ENCODE data around the gene HSD17B3.
"Not testable (repeated sequence)": the region's sequence is repeated elsewhere in the genome, so short reads cannot be mapped to it uniquely, and the experiment has no call there.

HSD17B3 gene

GRCh38 chr9:96331236-96331947, 29.4 kb upstream of the HSD17B3 start:
- no peaks in the 10 kb centered on the region for H3K36me3 ChIP-seq (ENCODE audit: control insufficient read depth, insufficient read depth, low read length)
- no peak for DNase-seq (ENCODE audit: low read depth, low spot score)
- H3K27me3 ChIP-seq (ENCODE audit: control insufficient read depth, insufficient read depth, low read length): no peaks in the 10 kb centered on the region
- H3K4me1 ChIP-seq (ENCODE audit: control insufficient read depth, insufficient read depth, low read length): no peaks in the 10 kb centered on the region
- no CpG with 5 or more reads among the region's 9 CpGs for WGBS (ENCODE audit: insufficient coverage, insufficient read length)
- no peak overlapping the region for H3K4me3 ChIP-seq (ENCODE audit: low read length)
- no peaks in the 10 kb centered on the region for H3K9me3 ChIP-seq (ENCODE audit: control insufficient read depth, insufficient read depth, low read length)
- H3K27ac ChIP-seq (ENCODE audit: low read length): no peak overlapping the region

- no peak for DNase-seq (ENCODE audit: low read depth, low spot score)
Observed at GRCh38 chr9:96327694-96328352, 25.8 kb upstream of the HSD17B3 start.

GRCh38 chr9:96323169-96323568, 21.2 kb upstream of the HSD17B3 start:
- Histone ChIP-seq H3K4me1 (ENCODE audit: control insufficient read depth, insufficient read depth, low read length) (no peaks in the 10 kb centered on the region), H3K36me3 (ENCODE audit: control insufficient read depth, insufficient read depth, low read length) (no peaks in the 10 kb centered on the region), H3K27ac (ENCODE audit: low read length) (no peak overlapping the region), H3K4me3 (ENCODE audit: low read length) (no peak overlapping the region), H3K9me3 (ENCODE audit: control insufficient read depth, insufficient read depth, low read length) (no peaks in the 10 kb centered on the region), H3K27me3 (ENCODE audit: control insufficient read depth, insufficient read depth, low read length) (no peaks in the 10 kb centered on the region)
- no peak for DNase-seq (ENCODE audit: low read depth, low spot score)

More at GRCh38 chr9:96327694-96328352, 25.8 kb upstream of the HSD17B3 start:
- H3K4me3 ChIP-seq (ENCODE audit: low read length): no peak overlapping the region
- H3K4me1 ChIP-seq (ENCODE audit: control insufficient read depth, insufficient read depth, low read length): no peaks in the 10 kb centered on the region
- H3K9me3 ChIP-seq (ENCODE audit: control insufficient read depth, insufficient read depth, low read length): no peaks in the 10 kb centered on the region
- H3K27ac ChIP-seq (ENCODE audit: low read length): no peak overlapping the region
- H3K27me3 ChIP-seq (ENCODE audit: control insufficient read depth, insufficient read depth, low read length): no peaks in the 10 kb centered on the region
- WGBS (ENCODE audit: insufficient coverage, insufficient read length): no CpG with 5 or more reads among the region's 1 CpG
- no peaks in the 10 kb centered on the region for H3K36me3 ChIP-seq (ENCODE audit: control insufficient read depth, insufficient read depth, low read length)

GRCh38 chr9:96322736-96323135, 20.8 kb upstream of the HSD17B3 start:
- H3K27ac ChIP-seq (ENCODE audit: low read length); H3K9me3 ChIP-seq (ENCODE audit: control insufficient read depth, insufficient read depth, low read length); H3K36me3 ChIP-seq (ENCODE audit: control insufficient read depth, insufficient read depth, low read length); H3K4me3 ChIP-seq (ENCODE audit: low read length); DNase-seq (ENCODE audit: low read depth, low spot score); H3K4me1 ChIP-seq (ENCODE audit: control insufficient read depth, insufficient read depth, low read length); H3K27me3 ChIP-seq (ENCODE audit: control insufficient read depth, insufficient read depth, low read length): not testable (repeated sequence)
- WGBS (ENCODE audit: insufficient coverage, insufficient read length): no CpG with 5 or more reads among the region's 5 CpGs

- H3K27me3 ChIP-seq (ENCODE audit: control insufficient read depth, insufficient read depth, low read length); H3K36me3 ChIP-seq (ENCODE audit: control insufficient read depth, insufficient read depth, low read length); H3K27ac ChIP-seq (ENCODE audit: low read length); H3K4me1 ChIP-seq (ENCODE audit: control insufficient read depth, insufficient read depth, low read length); DNase-seq (ENCODE audit: low read depth, low spot score); H3K4me3 ChIP-seq (ENCODE audit: low read length); H3K9me3 ChIP-seq (ENCODE audit: control insufficient read depth, insufficient read depth, low read length): not testable (repeated sequence)
- no CpG with 5 or more reads among the region's 3 CpGs for WGBS (ENCODE audit: insufficient coverage, insufficient read length)
Observed at GRCh38 chr9:96322210-96322609, 20.2 kb upstream of the HSD17B3 start.

- WGBS (ENCODE audit: insufficient coverage, insufficient read length): no CpG with 5 or more reads among the region's 7 CpGs
- Histone ChIP-seq H3K36me3 (ENCODE audit: control insufficient read depth, insufficient read depth, low read length) (no peaks in the 10 kb centered on the region), H3K4me3 (ENCODE audit: low read length) (no peak overlapping the region), H3K4me1 (ENCODE audit: control insufficient read depth, insufficient read depth, low read length) (no peaks in the 10 kb centered on the region), H3K27ac (ENCODE audit: low read length) (no peak overlapping the region), H3K9me3 (ENCODE audit: control insufficient read depth, insufficient read depth, low read length) (no peaks in the 10 kb centered on the region), H3K27me3 (ENCODE audit: control insufficient read depth, insufficient read depth, low read length) (no peaks in the 10 kb centered on the region)
- no peak for DNase-seq (ENCODE audit: low read depth, low spot score)
Observed at GRCh38 chr9:96321515-96321914, 19.5 kb upstream of the HSD17B3 start.

- H3K27ac ChIP-seq (ENCODE audit: low read length): no peak overlapping the region
- no peak for DNase-seq (ENCODE audit: low read depth, low spot score)
- no peaks in the 10 kb centered on the region for H3K27me3 ChIP-seq (ENCODE audit: control insufficient read depth, insufficient read depth, low read length)
- H3K36me3 ChIP-seq (ENCODE audit: control insufficient read depth, insufficient read depth, low read length): no peaks in the 10 kb centered on the region
- no CpG with 5 or more reads among the region's 8 CpGs for WGBS (ENCODE audit: insufficient coverage, insufficient read length)
- H3K9me3 ChIP-seq (ENCODE audit: control insufficient read depth, insufficient read depth, low read length): no peaks in the 10 kb centered on the region
- H3K4me1 ChIP-seq (ENCODE audit: control insufficient read depth, insufficient read depth, low read length): no peaks in the 10 kb centered on the region
- H3K4me3 ChIP-seq (ENCODE audit: low read length): no peak overlapping the region
Observed at GRCh38 chr9:96320749-96321280, 18.8 kb upstream of the HSD17B3 start.

GRCh38 chr9:96318921-96319565, 17.1 kb upstream of the HSD17B3 start:
- no CpG with 5 or more reads among the region's 6 CpGs for WGBS (ENCODE audit: insufficient coverage, insufficient read length)
- Histone ChIP-seq H3K4me3 (ENCODE audit: low read length) (no peak overlapping the region), H3K36me3 (ENCODE audit: control insufficient read depth, insufficient read depth, low read length) (no peaks in the 10 kb centered on the region), H3K27me3 (ENCODE audit: control insufficient read depth, insufficient read depth, low read length) (no peaks in the 10 kb centered on the region), H3K9me3 (ENCODE audit: control insufficient read depth, insufficient read depth, low read length) (no peaks in the 10 kb centered on the region), H3K27ac (ENCODE audit: low read length) (no peak overlapping the region), H3K4me1 (ENCODE audit: control insufficient read depth, insufficient read depth, low read length) (no peaks in the 10 kb centered on the region)
- no peak for DNase-seq (ENCODE audit: low read depth, low spot score)

GRCh38 chr9:96317335-96317980, 15.5 kb upstream of the HSD17B3 start:
- no peak overlapping the region for H3K4me3 ChIP-seq (ENCODE audit: low read length)
- peak; percentile 37 for DNase-seq (ENCODE audit: low read depth, low spot score)
- no peak overlapping the region for H3K27ac ChIP-seq (ENCODE audit: low read length)
- H3K9me3 ChIP-seq (ENCODE audit: control insufficient read depth, insufficient read depth, low read length): peaks cover 2% of the 10 kb centered on the region; the same call in 1 of the 2 replicates
- no peaks in the 10 kb centered on the region for H3K4me1 ChIP-seq (ENCODE audit: control insufficient read depth, insufficient read depth, low read length)
- no peaks in the 10 kb centered on the region for H3K27me3 ChIP-seq (ENCODE audit: control insufficient read depth, insufficient read depth, low read length)
- WGBS (ENCODE audit: insufficient coverage, insufficient read length): no CpG with 5 or more reads among the region's 9 CpGs
- H3K36me3 ChIP-seq (ENCODE audit: control insufficient read depth, insufficient read depth, low read length): no peaks in the 10 kb centered on the region

- no peaks in the 10 kb centered on the region for H3K27me3 ChIP-seq (ENCODE audit: control insufficient read depth, insufficient read depth, low read length)
- no peaks in the 10 kb centered on the region for H3K36me3 ChIP-seq (ENCODE audit: control insufficient read depth, insufficient read depth, low read length)
- no CpG with 5 or more reads among the region's 7 CpGs for WGBS (ENCODE audit: insufficient coverage, insufficient read length)
- H3K9me3 ChIP-seq (ENCODE audit: control insufficient read depth, insufficient read depth, low read length): peaks cover 2% of the 10 kb centered on the region; the same call in 1 of the 2 replicates
- no peak for DNase-seq (ENCODE audit: low read depth, low spot score)
- 0 out of 2 replicates have a peak, but pooled peaks cover 1% of the 10 kb centered on the region for H3K4me1 ChIP-seq (ENCODE audit: control insufficient read depth, insufficient read depth, low read length)
- H3K27ac ChIP-seq (ENCODE audit: low read length): no peak overlapping the region
- no peak overlapping the region for H3K4me3 ChIP-seq (ENCODE audit: low read length)
Observed at GRCh38 chr9:96309850-96310249, 7.9 kb upstream of the HSD17B3 start.

All from iPS DF 6.9 (cell line).